ENCODE data around the gene ZFAND3. TPM values are rescaled to one million over a fixed set of nuclear protein-coding genes. Genes with fewer than 3 reads are reported as not detected.

ZFAND3 gene
- total and polyA plus RNA-seq, 2 of the 4 experiments (the other 2 are of a cell fraction): 10.9 to 26.7 TPM

DNA sequence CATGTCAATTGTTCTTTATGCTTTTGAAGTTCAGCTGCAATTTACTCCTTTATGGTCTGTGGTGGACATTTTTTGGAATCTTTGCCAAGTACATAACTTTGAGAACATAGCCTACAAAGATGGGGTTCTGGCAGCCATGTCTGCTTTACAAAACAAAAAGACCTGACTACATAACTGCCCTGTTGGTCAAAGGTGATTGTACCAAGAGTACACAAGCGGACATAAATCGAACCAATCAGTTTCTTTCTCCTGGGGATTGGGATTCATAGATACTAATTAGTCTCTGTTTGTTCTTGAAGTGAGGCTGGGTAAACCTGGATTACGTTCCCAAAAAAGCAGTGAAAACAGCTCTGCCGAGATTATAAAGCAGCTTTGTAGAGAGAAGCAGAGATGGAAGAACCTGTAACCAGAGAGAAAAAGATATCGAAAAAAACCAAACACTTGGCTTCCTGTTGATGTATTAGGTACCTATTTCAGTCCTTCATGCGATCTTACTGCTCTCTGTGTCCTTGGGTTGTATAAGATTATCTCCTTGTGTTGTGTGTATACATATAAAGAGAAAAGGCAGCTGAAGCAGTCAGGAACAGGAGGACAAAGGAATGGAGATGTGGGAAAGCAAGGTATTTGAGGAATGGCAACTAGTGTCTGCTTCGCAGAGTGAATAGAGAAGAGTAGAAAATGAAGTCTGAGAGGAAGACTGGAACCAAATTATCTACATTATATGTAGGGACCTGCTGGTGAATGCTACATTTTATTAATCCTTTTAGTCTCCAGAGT lies 2.7 kb upstream of the ZFAND3 start:
- Histone ChIP-seq H2BK5ac (ENCODE audit: low read depth, low read length, poor library complexity, severe bottlenecking) (peak overlapping the region; percentile 28), H3K56ac (ENCODE audit: extremely low read depth, insufficient read depth, low read length) (no peak overlapping the region), H2AK5ac (ENCODE audit: low read depth, low read length) (no peak overlapping the region), H4K91ac (ENCODE audit: insufficient read depth, low read depth, low read length) (no peak overlapping the region), H2BK20ac (ENCODE audit: low read depth, low read length) (no peak overlapping the region), H3K4me1 (ENCODE audit: control insufficient read depth, insufficient read depth, low read length) (peaks cover 2% of the 10 kb centered on the region; the same call in 1 of the 2 replicates), H2BK120ac (ENCODE audit: low read depth, low read length) (no peak overlapping the region), H3K23ac (ENCODE audit: low read depth, low read length) (peak overlapping the region; percentile 46; the same call in 1 of the 2 replicates), H3K9ac (ENCODE audit: low read depth, low read length) (no peak overlapping the region), H4K5ac (ENCODE audit: low read depth, low read length) (no peak overlapping the region), H3K4ac (ENCODE audit: low read depth, low read length) (no peak overlapping the region), H2AFZ (replicated peaks; ENCODE audit: low read length, poor library complexity) (no peak overlapping the region), H3K27me3 (ENCODE audit: control insufficient read depth, insufficient read depth, low read length) (no peaks in the 10 kb centered on the region), H3K36me3 (ENCODE audit: control insufficient read depth, insufficient read depth, low read length) (no peaks in the 10 kb centered on the region; the same call in 1 of the 2 replicates), H3K79me1 (ENCODE audit: low read depth in 1 of 2, low read length in 2 of 2) (peaks cover 6 to 25% of the 10 kb centered on the region in 2 experiments; a peak in 3 of 4 replicates), H4K8ac (ENCODE audit: low read depth in 2 of 2, low read length in 2 of 2) (no peak overlapping the region), H3K14ac (replicated peaks; ENCODE audit: low read depth, low read length) (no peak overlapping the region), H2AK9ac (replicated peaks; ENCODE audit: low read depth, low read length, poor library complexity) (no peak overlapping the region), H3K4me3 (ENCODE audit: insufficient read depth, low read depth, low read length) (no peak overlapping the region), H3K9me1 (ENCODE audit: insufficient read depth, low read length) (peaks cover 4% of the 10 kb centered on the region; the same call in 1 of the 2 replicates), H2BK15ac (ENCODE audit: low read depth, low read length) (no peak overlapping the region), H3K18ac (ENCODE audit: low read depth, low read length) (no peak overlapping the region), H3K9me3 (ENCODE audit: control insufficient read depth, insufficient read depth, low read length) (no peaks in the 10 kb centered on the region), H3K27ac (ENCODE audit: insufficient read depth, low read length) (no peak overlapping the region), H4K20me1 (ENCODE audit: insufficient read depth, low read length) (peaks cover 16% of the 10 kb centered on the region), H3K4me2 (ENCODE audit: low read depth, low read length) (peak overlapping the region; percentile 10; the same call in 1 of the 2 replicates)
- no peak for TF ChIP-seq BHLHE40 (IDR thresholded peaks at IDR 0.05; ENCODE audit: low read depth, low read length)
- no peak for TF ChIP-seq CHD1 (IDR thresholded peaks at IDR 0.05; ENCODE audit: low read depth, low read length)
- no peak for TF ChIP-seq RCOR1 (IDR thresholded peaks at IDR 0.05; ENCODE audit: insufficient replicate concordance, low read length)
- TF ChIP-seq SMC3 (IDR thresholded peaks at IDR 0.05; ENCODE audit: low read depth, low read length): no peak
- TF ChIP-seq USF2 (IDR thresholded peaks at IDR 0.05; ENCODE audit: low read depth, low read length): no peak
- no peak for TF ChIP-seq NFE2L2 (IDR thresholded peaks at IDR 0.05; ENCODE audit: low read depth, low read length)
- TF ChIP-seq MAZ (IDR thresholded peaks at IDR 0.05; ENCODE audit: borderline replicate concordance, low read depth, low read length): no peak
- no peak for TF ChIP-seq MAFK (IDR thresholded peaks at IDR 0.05; ENCODE audit: low read depth, low read length)
- TF ChIP-seq POLR2A (IDR thresholded peaks at IDR 0.05; ENCODE audit: low read depth, low read length): no peak
- TF ChIP-seq, protein P1, sequence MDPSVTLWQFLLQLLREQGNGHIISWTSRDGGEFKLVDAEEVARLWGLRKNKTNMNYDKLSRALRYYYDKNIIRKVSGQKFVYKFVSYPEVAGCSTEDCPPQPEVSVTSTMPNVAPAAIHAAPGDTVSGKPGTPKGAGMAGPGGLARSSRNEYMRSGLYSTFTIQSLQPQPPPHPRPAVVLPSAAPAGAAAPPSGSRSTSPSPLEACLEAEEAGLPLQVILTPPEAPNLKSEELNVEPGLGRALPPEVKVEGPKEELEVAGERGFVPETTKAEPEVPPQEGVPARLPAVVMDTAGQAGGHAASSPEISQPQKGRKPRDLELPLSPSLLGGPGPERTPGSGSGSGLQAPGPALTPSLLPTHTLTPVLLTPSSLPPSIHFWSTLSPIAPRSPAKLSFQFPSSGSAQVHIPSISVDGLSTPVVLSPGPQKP (IDR thresholded peaks at IDR 0.05; ENCODE audit: borderline replicate concordance, low read depth, low read length): no peak
- TF ChIP-seq CTCF (conservative IDR thresholded peaks at IDR 0.05; ENCODE audit: low read depth, low read length): no peak
- TF ChIP-seq FOS (IDR thresholded peaks at IDR 0.05; ENCODE audit: low read depth, low read length): no peak
- TF ChIP-seq MXI1 (IDR thresholded peaks at IDR 0.05; ENCODE audit: borderline replicate concordance, low read depth, low read length): no peak
- TF ChIP-seq CEBPB (IDR thresholded peaks at IDR 0.05; ENCODE audit: low read depth, low read length): no peak
- TF ChIP-seq RAD21 (IDR thresholded peaks at IDR 0.05; ENCODE audit: low read length): no peak
- dilution Hi-C loops (cut with HindIII; ENCODE audit: low sequenced_read_pairs, unreplicated experiment): no loop called here
- in situ Hi-C loops (cut with MboI; ENCODE audit: low sequenced_read_pairs): no loop called here
- ATAC-seq (ENCODE audit: low read depth) (no peak), DNase-seq (no peak)
- BruUV-seq (replicated peaks): no TSS peak
- ChIA-PET CTCF (interaction anchor here (0.6 kb wide), 2 partner anchors 25 to 200 kb away, joined by 3 to 4 read pairs; no protein-coding TSS in a partner anchor), POLR2A (ENCODE audit: unreplicated experiment) (no interaction called here)
- no CpG with 5 or more reads among the region's 7 CpGs for WGBS, 2 experiments (ENCODE audit: extremely low coverage in 2 of 2, insufficient read length in 1 of 2)
- intact Hi-C loops (cut with micrococcal nuclease): no loop called here

All from IMR-90 (cell line).